Endothelial cell (in vitro differentiated cells): ENCODE measurements around the gene SAPCD1. TPM values are rescaled to one million over a fixed set of nuclear protein-coding genes. Genes with fewer than 3 reads are reported as not detected.

Source experiments
- DNase-seq: peaks from one replicate; pipeline ENCODE4 v3.0.0; 2021; ENCODE audit warnings: low spot score
- H3K27ac Mint-ChIP-seq: one replicate; pipeline ENCODE4 v1.8.0; 2021; ENCODE audit warnings: mixed read lengths, inconsistent platforms; ENCODE audit not compliant: unreplicated experiment
- H3K27me3 Mint-ChIP-seq: one replicate; pipeline ENCODE4 v1.8.0; 2021; ENCODE audit warnings: mild to moderate bottlenecking, moderate library complexity, mixed read lengths, inconsistent platforms; ENCODE audit not compliant: unreplicated experiment
- H3K36me3 Mint-ChIP-seq: one replicate; pipeline ENCODE4 v1.8.0; 2021; ENCODE audit warnings: mild to moderate bottlenecking, low read depth, mixed read lengths, inconsistent platforms; ENCODE audit not compliant: unreplicated experiment
- H3K4me1 Mint-ChIP-seq: one replicate; pipeline ENCODE4 v1.8.0; 2021; ENCODE audit warnings: mild to moderate bottlenecking, mixed read lengths, inconsistent platforms; ENCODE audit not compliant: unreplicated experiment
- H3K4me3 Mint-ChIP-seq: one replicate; pipeline ENCODE4 v1.8.0; 2021; ENCODE audit warnings: mild to moderate bottlenecking, mixed read lengths, inconsistent platforms; ENCODE audit not compliant: unreplicated experiment
- H3K9me3 Mint-ChIP-seq: one replicate; pipeline ENCODE4 v1.8.0; 2021; ENCODE audit warnings: mixed read lengths, inconsistent platforms; ENCODE audit not compliant: unreplicated experiment
- total RNA-seq: library from RNA; stranded (reverse); fragmentation: NEBNext Ultra II Directional; extraction: Animal tissue kit (Norgen Biotek cat#: 25700); gene quantifications from one replicate; pipeline ENCODE4 v1.2.1, GENCODE V29; 2021; ENCODE audit not compliant: unreplicated experiment
- TF ChIP-seq, protein P1 (sequence below): fragments of 200-600 bp; sonication (generic); IDR thresholded peaks from one replicate; pipeline ENCODE4 v1.5.0; 2021; ENCODE audit warnings: antibody characterized with exemption; ENCODE audit not compliant: unreplicated experiment

The SAPCD1 gene
- total RNA-seq, 1 donor from 2014 or later = 2.4 TPM

DNA sequence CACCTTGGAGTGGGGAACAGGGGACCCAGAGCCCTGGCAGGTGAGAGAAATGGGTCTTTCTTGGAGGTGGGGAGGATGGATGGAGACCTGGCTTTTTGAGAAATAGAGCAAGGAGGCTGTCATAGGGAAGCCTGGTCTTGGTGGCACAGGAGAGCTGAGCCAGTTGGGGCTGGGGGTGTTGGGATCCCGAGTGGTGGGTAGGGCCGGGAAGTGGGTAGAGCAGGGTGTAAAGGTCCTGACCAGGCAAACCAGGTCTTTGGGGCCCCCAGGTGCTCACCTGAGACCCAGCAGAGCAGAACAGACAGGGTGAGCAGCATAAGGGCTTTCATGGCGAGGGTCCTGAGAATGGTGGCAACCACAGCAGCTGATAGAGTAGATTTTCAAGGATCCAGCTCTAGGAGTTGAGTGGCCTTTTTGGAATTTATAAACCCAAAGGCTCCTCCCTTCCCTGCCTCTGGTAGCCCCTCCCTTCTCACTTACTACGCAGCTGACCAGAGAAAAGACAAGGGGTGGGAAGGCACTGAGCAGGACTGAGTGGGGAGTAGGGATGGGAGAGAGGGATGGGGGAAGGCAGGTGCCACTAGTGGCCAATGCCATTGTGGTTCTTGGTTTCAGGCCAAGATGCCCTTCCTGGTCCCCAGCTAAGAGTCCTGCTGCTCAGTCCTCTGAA lies 41.0 kb upstream of the SAPCD1 start, which contains the start of gene LY6G6C:
TSS of gene LY6G6C (minus strand) at position 396 of the 670 bp plus-strand sequence. CDS start at position 329, 67 bp downstream.
- no peak within 1 kb of the TSS for H3K4me3 Mint-ChIP-seq
- no peak for DNase-seq
- TF ChIP-seq, protein P1, sequence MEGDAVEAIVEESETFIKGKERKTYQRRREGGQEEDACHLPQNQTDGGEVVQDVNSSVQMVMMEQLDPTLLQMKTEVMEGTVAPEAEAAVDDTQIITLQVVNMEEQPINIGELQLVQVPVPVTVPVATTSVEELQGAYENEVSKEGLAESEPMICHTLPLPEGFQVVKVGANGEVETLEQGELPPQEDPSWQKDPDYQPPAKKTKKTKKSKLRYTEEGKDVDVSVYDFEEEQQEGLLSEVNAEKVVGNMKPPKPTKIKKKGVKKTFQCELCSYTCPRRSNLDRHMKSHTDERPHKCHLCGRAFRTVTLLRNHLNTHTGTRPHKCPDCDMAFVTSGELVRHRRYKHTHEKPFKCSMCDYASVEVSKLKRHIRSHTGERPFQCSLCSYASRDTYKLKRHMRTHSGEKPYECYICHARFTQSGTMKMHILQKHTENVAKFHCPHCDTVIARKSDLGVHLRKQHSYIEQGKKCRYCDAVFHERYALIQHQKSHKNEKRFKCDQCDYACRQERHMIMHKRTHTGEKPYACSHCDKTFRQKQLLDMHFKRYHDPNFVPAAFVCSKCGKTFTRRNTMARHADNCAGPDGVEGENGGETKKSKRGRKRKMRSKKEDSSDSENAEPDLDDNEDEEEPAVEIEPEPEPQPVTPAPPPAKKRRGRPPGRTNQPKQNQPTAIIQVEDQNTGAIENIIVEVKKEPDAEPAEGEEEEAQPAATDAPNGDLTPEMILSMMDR = no peak
- peaks cover 8% of the 10 kb centered on the region for H3K4me1 Mint-ChIP-seq
- H3K9me3 Mint-ChIP-seq = no peaks in the 10 kb centered on the region
- no peak within 1 kb of the TSS for H3K27ac Mint-ChIP-seq
- H3K27me3 Mint-ChIP-seq = peaks cover 12% of the 10 kb centered on the region
- H3K36me3 Mint-ChIP-seq = peaks cover 16% of the 10 kb centered on the region

DNA sequence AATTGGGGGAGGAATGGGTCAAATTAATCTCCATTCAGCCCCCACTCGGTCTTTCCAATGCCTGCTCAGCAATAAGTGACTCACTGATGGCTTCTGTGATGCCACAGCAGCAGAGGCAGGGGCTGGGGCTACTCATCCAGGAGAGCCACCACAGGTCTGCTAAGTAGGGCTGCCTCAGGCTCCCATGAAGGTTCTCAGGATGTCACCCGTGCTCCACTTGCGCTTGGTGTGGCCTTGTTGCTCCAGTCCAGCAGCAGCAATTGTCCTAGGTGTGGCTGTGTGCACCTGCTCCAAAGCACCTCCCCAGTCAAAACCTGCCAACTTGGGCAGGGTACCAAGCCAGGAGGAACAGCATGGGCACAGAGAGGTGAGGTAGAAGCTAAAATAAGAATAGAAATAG lies 40.3 kb upstream of the SAPCD1 start:
- DNase-seq = no peak
- H3K4me3 Mint-ChIP-seq = no peak overlapping the region
- no peak overlapping the region for H3K27ac Mint-ChIP-seq
- peaks cover 23% of the 10 kb centered on the region for H3K36me3 Mint-ChIP-seq
- TF ChIP-seq, protein P1 = no peak
- peaks cover 14% of the 10 kb centered on the region for H3K4me1 Mint-ChIP-seq
- H3K27me3 Mint-ChIP-seq = peaks cover 14% of the 10 kb centered on the region
- no peaks in the 10 kb centered on the region for H3K9me3 Mint-ChIP-seq

DNA sequence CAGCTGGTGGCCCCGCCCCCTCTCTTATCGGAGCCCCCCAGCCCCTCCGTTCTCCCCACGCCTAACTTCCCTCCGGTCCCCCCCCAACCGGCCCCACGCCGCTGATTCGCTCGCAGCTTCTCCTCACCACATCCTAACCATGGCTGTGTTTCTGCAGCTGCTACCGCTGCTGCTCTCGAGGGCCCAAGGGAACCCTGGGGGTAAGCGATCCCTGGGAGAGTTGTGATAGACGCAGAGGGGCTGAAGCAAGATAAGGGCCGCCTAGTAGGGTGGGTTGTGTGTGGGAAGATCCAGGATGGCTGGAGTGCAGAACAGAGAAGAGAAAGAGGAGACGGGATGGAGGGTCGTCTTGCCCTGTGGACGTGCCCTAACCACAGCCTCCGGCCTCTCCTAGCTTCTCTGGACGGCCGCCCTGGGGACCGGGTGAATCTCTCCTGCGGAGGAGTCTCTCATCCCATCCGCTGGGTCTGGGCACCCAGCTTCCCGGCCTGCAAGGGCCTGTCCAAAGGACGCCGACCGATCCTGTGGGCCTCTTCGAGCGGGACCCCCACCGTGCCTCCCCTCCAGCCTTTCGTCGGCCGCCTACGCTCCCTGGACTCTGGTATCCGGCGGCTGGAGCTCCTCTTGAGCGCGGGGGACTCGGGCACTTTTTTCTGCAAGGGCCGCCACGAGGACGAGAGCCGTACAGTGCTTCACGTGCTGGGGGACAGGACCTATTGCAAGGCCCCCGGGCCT lies 39.0 kb upstream of the SAPCD1 start, which contains the start of gene MPIG6B:
TSS of gene MPIG6B (plus strand) at position 129 of the 735 bp plus-strand sequence. CDS start at position 140, 11 bp downstream.
- Mint-ChIP-seq H3K27me3 (peaks cover 11% of the 10 kb centered on the region), H3K36me3 (peaks cover 29% of the 10 kb centered on the region)

DNA sequence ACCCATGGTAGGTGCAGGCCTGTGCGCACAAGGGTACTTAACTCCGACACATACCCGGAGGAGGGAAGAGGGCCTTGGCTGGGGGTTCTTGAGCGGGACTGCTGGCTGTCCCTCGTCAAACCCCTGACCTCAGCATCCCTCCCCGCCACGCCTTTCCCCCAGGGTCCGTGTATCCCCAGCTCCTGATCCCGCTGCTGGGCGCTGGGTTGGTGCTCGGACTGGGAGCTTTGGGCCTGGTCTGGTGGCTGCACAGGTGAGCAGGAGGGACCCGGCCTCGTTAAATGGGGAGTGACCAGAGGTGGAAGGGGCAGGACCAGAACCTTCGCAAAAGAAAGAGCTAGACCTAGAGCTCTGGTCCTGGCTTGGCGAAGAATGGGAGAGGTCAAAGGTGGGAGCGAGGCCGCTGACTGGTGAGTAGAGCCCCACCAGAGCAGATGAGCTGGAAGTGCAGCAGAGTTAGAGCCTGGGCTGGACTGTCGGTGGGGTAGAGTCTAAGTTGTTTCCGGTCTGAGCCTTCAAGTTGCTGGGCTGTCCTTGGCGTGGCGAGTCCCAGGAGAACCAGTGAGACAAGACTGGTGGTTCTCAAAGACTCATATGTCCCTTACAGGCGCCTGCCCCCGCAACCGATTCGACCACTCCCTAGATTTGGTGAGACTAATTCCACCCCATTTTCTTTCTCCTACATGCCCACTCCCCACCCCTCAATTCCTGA lies 38.3 kb upstream of the SAPCD1 start:
- Mint-ChIP-seq H3K27ac (no peak overlapping the region), H3K4me1 (peaks cover 23% of the 10 kb centered on the region), H3K36me3 (peaks cover 29% of the 10 kb centered on the region), H3K27me3 (peaks cover 12% of the 10 kb centered on the region), H3K4me3 (no peak overlapping the region), H3K9me3 (no peaks in the 10 kb centered on the region)
- TF ChIP-seq, protein P1 = no peak
- DNase-seq = no peak

More for the DNA sequence above, 39.0 kb upstream of the SAPCD1 start, which contains the start of gene MPIG6B:
- Mint-ChIP-seq H3K27ac (no peak within 1 kb of the TSS), H3K4me1 (peaks cover 19% of the 10 kb centered on the region), H3K4me3 (no peak within 1 kb of the TSS), H3K9me3 (no peaks in the 10 kb centered on the region)
- TF ChIP-seq, protein P1 = no peak
- DNase-seq = no peak
